Retina (tissue), 1 donor: ENCODE results near the gene PLEKHA5.
A peak's percentile ranks its signal among the peaks of the same experiment; 100 is the strongest.

ENCODE experiments used
- DNase-seq: peaks from one replicate; pipeline ENCODE4 v3.0.0-alpha.2; 2016

The PLEKHA5 gene

DNA sequence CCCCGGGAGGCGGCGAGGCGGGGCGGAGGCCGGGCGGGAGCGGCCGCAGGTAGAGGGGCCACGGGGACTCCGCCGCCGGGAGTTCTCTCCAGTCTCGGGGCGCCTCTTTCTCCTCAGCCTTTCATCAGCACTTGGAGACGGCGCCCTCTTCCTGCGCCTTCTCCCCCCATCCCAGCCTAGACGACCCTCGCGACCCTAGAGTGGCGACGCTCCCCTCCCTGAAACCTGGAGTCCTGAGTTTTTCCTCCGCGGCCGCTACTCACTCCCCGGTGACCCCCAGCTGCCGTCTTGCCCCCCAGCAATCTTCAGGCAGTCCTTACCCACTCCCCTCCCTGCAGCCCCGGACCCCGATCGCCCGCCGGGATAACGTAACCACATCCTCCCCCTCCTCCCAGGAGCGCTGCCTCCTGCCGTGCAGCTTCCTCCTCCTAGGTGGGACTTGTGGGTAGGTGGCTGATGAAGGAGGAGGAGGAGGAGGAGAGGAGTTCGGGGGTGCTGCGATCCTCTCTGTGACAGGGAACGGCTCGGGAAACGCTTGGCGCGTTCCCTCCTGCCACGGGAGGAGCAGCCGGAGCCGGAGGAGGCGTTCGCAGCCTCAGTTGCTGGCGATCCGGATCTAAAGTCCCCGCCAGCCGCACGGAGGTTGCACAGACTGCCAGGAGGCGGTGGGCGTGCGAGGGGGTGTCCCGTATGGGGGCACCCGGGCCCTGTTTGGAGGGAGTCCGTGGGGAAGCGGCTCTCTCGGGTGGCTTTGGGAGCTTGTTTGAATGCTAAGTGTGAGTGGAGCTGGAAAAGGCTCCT lies 891 bp downstream of the PLEKHA5 start:
- DNase-seq: peak; percentile 85

DNA sequence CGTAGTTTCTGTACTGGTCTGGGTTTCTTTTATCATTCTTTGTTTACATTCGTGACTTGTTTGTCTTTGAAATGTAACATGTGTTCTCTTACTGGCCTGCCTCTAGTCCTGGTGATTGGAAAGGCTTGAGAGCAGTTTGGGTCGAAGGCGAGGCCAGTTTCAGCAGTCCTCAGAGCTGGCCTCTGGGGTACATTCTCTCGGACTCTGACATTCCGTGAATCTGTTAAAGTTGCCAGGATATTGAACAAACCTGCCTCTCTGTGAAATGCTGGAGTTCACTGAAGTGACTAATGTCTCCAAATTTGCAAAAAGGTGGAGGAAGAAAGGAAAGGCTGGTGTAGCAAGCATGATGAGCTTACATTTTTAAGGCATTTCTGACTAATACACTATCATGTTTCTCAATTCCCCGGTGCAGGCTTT lies 1.5 kb downstream of the PLEKHA5 start:
- DNase-seq: no peak

DNA sequence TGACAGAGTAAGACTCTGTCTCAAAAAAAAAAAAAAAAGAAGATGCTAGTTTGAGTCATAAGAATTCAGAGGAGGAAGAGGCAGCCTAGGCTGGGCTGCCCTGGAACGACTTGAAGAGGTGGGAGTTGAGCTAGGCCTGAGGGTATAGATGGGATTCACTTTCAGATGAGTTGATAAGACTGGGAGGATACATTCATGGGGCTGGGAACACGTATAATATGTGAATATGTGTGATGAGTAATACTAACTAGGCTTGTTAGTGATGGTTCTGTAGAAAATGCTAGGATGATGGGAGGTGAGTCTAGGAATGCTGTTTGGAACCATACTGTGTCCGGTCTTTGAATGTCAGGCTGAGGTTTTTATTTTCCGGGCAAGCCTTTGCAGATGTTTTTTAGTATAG lies 9.0 kb downstream of the PLEKHA5 start:
- DNase-seq: no peak

DNA sequence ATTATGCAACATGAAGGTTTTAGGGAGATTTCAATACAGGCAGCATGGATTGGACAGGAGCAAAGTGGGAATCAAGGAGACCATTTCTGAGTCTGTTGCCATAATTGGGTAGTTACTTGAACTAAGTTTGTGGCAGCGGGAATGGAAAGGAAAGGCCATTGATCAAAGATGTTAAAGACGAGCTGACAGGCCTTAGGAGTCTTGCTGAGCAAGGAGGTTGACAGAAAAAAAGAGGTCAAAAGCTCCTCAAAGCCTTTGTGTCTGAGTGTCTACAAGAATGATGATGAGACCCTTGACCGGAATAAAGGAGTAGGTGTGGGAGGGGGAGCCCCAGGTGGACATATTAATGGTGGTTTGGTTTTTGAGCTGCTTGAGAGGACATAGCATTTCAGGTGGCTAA lies 9.4 kb downstream of the PLEKHA5 start:
- no peak for DNase-seq

DNA sequence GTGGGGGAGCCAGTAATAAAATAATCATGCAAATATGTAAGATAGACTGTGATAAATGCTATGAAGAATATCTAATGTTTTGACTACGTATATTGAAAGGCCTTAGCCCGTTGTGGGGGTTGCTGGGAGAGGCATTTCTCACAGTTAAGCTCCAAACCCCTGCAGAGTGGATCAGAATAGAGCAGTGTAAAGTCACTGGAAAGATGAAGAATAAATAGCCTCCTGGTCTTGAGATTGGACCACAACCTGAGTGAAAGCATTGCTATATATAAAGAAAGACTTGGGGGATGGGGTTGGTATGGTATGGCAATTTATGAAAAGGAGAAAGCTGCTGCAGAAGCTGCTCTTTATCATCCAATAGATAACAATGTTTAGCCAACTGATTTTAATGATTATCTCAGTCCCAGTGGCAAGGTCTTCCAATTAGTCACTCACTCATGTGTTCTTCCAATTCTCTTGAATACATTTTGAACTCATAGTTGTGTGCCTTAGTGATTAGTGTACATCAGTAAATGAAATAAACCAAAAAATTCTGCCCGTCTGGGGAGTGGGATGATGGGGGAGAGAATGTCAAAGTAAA lies 10.2 kb downstream of the PLEKHA5 start:
- no peak for DNase-seq

DNA sequence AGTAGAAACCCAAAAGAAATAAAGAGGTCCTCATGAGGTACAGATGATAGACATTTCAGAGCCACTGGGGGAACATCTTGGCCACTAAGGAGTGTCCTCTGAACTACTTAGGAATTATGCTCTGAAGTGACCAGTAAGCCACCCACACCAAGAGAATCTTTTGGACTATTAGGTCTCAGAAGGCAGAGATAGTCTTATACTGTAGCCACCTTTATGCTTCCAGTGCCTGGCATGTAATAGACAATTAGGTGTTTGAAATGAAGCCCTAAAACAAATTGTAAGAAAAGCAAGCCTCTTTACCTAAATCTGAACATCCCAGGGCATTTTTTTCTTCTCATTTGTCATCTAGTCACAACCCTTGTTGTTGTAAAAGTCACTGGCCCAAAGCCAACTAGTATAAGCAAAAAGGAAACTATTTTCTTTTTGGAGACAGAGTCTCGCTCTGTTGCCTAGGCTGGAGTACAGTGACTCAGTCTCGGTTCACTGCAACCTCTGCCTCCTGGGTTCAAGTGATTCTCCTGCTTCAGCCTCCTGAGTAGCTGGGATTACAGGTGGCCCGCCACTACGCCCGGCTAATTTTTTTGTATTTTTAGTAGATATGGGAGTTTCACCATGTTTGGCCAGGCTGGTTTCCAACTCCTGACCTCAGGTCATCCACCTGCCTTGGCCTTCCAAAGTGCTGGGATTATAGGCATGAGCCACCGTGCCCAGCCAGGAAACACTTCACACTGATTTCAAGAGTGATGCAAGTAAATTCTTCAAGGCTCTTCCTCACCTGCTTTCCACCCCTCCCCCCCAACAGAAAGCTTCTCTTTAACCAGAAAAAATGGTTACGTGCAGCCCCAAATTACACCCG lies 11.1 kb downstream of the PLEKHA5 start:
- no peak for DNase-seq

DNA sequence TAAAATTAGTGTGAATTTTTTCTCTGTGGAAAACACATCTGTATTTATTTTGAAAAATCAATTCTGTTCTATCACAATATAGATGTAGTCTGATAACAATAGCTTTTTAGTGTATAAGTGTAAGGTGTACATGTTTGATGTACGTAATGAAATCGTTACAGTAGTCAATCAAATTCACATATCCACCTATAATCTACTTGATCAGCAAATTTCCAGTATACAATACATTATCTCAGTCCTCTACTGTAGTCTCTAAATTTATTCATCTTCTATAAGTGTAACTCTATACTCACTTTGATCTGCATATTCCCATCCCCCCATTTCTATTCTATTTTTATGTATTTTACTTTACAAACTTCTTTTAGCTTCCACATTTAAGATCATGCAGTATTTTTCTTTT lies 13.0 kb downstream of the PLEKHA5 start:
- DNase-seq: no peak

DNA sequence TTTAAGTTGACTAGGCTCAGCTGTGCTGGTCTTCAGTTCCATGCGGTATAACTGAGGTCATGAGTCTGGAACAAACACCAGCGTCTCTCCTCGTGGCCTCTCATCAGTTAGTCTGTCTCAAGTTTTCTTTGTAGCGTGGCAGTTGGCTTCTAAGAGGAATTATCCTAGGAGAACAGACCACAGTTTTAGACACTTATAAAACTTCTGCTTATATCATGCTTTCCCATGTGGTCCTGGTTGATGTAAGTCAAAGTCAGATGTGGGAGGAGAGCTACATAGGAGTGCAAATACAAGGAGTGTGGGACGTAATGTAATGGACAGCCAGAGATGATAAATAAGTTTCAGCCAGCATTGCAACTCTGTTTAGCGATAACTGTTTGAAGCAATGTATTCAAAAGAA lies 14.8 kb downstream of the PLEKHA5 start:
- no peak for DNase-seq

DNA sequence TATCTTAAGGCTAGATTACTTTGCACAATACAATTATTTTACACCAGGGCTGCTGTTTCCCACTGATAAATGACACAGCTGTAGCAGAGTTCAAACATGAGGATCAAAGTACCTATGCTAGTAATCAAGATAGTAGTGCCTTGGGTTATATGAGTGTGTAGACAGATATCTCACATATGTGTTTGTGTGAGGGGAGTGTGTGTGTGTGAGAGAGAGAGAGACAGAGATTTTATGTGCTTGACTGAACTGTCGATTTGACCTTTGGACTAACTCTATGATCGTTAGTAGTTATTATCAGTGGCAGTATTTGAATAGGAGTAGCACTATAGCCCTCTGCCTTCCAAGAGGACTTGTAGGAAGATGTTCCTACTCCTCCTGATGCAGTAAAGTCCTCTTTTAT lies 15.5 kb downstream of the PLEKHA5 start:
- DNase-seq: no peak

DNA sequence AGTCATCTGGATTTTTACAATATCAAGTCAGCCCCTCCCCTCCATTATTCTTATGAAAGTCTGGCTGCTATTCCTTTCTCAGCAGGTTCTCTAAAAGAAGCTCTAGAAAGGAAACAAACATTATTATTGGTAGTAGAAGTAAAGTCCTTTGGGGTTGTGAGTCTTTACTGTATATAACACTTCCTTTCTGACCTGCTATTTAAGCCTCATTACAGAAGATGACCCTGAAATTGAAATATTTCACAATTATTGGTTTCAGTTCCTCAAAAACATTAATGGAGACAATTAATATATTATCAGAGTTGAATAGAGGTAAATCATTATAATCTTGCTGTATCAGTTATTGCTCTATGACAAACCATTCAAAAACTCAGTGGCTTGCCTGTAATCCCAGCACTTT lies 19.3 kb downstream of the PLEKHA5 start:
- DNase-seq: no peak

DNA sequence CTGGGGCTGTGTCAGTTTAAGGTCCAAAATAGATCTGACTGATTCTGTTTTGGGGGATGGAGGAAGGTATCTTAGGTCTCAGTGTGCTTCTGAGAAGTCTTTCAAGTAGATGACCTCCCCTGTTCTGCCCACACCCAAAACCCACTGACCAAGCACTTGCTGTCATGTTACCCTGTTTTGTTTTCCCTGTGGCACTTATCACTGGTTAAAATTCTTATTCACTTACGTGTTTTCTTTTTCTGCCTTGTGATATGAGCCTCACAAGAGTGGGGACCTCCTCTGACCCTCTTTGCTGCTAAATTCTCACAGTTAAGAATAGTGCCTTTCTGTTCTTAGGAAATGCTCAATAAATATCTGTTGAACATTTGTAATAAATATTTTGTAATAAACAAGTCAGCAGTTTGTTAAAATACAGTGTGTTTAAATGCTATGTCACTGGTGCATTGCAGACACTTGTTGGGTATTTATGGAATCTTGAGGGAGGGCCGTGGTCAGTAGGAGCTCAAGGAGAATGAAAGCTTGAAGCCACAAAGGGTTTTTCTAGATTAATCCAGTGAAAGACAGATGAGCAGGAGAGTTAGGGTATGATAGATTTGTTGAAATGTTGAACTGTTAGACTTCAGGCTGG lies 20.9 kb downstream of the PLEKHA5 start:
- DNase-seq: no peak

DNA sequence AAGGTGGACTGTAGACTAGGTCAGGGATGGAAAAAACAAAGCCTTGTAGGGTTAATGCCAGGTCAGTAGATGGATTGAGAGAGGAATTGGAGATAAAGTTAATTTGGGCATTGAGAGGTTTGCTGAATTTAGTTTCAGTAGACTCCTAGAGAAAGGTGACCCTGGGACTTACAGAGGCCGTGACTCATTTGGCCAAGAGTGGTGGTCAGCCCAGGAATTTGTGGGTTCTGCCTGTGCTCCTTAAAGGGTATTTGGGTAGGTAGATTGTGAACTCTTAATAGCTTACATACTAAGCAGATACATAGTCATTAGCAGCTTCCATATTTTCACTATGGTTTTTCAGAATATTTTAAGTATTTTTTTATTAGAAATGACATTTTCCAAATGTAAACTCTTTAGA lies 21.8 kb downstream of the PLEKHA5 start:
- DNase-seq: no peak

DNA sequence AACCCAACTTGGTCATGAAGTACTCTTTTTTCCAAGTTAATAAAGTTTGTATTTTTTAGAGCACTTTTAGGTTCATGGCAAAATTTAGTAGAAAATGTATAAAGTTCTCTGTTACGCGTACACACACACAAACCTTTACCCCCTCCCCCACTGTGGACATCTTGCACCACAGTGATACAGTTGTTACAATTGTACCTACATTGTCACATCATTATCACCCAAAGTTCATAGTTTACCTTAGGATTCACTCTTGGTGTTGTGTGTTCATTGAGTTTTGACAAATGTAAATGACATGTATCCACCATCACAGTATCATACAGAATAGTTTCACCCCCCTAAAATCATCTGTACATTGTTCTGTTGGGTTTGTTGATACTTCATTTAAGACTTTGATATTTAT lies 23.9 kb downstream of the PLEKHA5 start:
- DNase-seq: no peak

DNA sequence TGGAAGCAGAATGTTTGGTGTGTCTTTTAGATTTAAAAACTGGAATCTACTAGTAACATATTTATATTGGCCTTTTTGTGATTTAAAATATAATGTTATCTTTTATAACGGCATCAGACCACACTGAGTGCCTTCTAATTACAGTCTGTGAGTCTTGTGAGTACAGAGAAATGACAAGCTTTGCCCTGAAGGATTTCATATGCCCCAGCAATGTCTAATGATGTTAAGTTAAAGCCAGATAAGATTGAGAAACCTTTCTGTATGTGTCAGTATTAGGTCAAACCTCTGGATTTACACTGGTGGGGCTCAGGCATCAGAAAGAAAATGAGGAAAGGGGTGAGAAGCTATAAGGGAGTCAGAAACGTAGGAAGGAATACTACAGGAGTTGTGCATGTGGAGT lies 25.2 kb downstream of the PLEKHA5 start:
- DNase-seq: no peak

DNA sequence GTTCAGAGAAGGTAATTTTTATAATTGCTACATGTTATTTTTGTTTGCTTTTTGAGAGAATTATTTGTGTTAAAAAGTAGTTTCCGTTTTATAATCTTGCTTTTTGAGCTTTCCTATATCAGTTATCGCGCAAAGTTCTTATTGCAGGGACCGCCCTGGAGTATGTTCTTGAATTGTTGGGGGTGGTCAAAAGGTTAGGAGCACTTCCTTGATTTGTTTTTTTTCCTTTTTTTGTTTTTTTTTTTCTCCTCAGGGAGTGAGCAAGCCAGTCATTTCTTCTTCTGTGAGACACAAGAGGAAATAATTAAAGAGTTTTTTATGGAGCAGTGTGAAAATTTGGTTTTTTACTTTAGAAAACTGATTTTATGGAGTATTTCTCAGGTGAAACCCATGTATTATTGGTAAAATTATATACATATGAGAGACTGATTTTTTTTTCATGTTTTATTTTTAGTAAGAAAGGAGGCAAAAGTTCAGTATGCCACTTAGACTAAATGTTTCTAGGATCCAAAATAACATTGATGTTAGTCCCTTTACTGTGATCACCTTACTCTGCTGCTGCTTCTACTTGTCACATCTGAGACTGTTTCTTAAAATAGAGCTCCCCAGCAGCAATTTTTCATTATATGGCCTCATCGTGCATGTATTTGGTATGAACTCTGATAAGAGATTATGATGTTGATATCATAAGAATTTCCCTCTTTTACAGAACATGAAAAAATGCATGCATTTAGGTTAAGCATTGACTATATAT lies 26.6 kb downstream of the PLEKHA5 start:
- no peak for DNase-seq

DNA sequence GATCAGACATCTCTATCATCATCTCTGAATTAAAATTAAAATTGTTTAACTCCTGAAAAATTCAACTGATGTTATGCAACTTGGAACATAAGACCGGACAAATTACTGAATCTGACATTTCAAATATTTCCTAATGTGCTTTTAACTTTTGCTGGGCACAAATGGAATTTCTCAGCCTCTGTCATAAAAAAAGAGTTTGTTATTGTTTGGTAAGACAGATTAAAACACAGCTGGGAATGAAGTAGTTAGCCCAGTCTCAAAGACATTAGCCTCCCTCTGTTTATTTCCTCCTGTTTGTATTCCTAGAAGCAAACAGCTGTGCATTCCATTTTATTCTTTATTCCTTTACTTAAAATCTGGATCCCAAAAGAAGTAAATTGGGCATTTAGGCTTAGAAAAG lies 29.4 kb downstream of the PLEKHA5 start:
- DNase-seq: no peak

DNA sequence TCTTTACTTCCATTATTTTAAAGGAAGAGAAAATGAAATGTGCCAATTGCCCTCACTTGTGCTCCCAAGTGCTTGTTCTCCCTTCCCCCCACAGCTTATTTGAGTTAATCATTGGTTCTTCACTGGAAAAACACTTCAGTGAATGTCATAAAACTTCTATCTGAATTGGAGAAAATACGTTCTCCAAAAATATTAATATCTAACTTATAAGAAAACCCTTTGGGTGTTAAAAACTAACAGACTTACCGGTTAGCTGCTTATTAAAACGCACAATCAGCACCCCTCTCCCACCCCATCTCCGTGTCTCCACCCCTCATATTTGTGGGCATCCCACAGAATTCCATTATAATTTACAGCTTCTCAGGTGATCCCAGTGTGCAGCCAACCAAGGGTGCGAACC lies 31.7 kb downstream of the PLEKHA5 start:
- DNase-seq: no peak

DNA sequence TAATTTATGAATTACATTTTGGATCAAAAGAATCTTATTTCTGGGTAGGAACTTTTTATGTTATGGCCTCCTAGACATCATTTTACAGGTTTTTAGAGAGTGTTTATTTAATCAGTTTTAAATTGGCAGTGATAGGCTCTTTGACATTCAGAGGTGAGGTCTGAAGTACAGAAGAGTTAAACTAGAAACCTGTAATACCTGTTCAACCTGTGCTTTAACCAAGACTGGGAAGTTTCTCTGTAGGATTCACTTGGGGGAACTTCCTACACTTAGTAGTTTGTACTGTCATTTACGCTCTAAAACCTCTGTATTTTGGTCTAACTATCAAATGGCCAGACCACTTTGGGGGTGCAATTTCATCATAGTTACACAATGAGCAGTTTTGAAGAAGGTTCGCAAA lies 35.9 kb downstream of the PLEKHA5 start:
- DNase-seq: no peak

DNA sequence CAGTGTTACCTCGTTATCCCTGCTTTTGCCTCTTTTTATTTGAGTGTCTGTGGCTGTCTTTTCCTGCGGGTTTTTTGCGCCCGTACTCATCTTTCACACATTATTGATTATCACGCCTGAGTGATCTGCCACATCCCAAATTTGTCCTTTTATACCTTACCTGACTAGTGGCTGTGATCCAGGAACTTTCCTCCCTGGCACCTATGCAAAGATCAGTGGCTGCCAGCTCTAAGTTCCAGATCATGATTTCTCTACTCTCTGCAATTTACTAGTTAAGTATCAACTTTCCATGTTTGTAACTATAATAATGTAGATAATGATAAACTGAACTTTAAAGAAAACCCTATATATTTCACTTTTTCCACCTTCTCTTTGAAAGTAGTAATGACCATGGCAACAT lies 36.9 kb downstream of the PLEKHA5 start:
- DNase-seq: no peak

DNA sequence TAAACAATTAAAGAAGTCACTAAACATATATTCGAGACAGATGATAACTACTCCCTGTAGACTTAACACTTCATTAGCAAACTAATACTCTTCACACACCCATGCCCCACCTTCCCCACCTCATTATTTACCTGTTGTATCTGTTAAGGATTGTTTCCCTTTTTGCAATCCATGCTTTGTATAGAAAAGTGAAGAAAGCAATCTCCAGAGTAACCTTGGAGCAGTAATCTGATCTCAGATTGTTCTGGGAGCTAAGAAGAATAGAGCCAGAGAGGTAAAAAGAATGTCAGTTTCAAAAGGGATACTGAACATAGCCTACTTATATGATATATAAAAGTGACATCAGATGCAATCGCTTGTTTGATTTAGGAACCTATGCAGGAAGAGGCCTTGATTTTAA lies 37.4 kb downstream of the PLEKHA5 start:
- DNase-seq: no peak

DNA sequence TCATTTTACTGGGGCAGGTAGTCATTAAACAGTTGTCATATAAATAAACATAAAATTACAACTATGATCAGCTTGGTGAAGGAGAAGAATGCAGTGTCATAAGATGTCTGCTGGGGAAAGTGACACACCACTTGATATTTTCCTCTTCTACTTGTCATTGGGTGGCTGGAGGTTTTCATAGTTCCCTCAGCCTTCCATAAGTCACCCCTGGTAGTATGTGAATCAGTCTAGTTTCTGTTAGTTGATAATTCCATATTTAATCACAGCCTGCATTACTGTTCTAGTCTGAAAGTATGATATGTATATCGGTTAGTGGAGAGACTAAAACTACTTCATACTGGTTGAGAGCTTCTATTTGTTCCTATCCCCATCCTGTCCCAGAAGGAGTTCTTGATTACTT lies 38.2 kb downstream of the PLEKHA5 start:
- DNase-seq: no peak

DNA sequence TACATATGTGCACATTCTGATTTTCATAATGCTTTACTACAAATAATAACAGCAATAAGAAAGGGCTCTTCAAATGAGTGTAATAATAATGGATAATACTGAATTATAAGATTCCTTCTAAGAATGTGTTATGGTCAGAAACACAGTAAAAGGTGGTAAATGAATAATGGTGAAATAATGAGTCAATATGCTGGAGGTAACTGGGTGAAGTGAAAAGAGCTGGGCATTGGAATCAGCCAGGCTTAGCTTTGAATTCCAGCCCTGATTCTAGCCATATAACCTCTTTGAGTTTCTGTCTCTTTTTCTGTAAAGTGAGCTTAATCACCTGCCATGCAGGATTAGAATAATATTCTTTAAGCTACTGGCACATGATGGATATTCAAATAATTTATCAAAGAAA lies 39.1 kb downstream of the PLEKHA5 start:
- no peak for DNase-seq

DNA sequence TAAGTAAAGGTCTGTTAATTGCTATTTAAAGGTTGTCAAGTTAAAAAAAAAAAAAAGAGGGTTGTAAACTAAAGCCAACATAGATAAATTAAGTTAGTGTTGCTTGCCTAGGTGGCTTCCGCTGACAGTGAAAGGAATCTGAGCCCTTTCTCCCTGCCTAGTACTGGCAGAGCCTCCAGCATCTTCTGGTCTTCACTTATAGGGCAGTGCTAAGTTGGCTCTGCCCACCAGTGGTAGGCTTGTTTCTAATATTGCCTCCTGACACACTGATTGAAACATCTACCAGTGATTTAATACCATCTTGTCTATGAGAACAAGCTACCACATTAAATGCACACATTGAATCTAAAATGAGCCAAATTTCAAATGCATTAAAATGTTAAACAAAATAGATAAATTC lies 39.7 kb downstream of the PLEKHA5 start:
- DNase-seq: no peak
